HEK293T (cell line): ENCODE data around the gene NIM1K.

Experiments used
- CTCF ChIA-PET: fragments of 350-600 bp; formaldehyde crosslinking; extraction: SDS; loops from one replicate; lab custom pipeline; 2021; ENCODE audit warnings: antibody characterized with exemption, inconsistent platforms; lab: Yijun Ruan, JAX
- POLR2A ChIA-PET: fragments of 350-600 bp; formaldehyde crosslinking; extraction: SDS; loops from one replicate; lab custom pipeline; 2020; ENCODE audit warnings: antibody characterized with exemption, inconsistent platforms; lab: Yijun Ruan, JAX
- DNase-seq: peaks from one replicate; pipeline ENCODE4 v3.0.0; 2012; ENCODE audit warnings: mixed read lengths; ENCODE audit errors: extremely low spot score
- ARNT ChIP-seq: fragments of 450-650 bp; IDR thresholded peaks from 2 replicates; pipeline ENCODE4 v1.6.1; 2017; ENCODE audit warnings: mild to moderate bottlenecking
- BHLHE40 ChIP-seq: fragments of 450-650 bp; IDR thresholded peaks from 2 replicates; pipeline ENCODE4 v1.6.1; 2016; ENCODE audit warnings: mild to moderate bottlenecking, moderate library complexity, borderline replicate concordance
- CTBP1 ChIP-seq: fragments of 450-650 bp; IDR thresholded peaks from 2 replicates; pipeline ENCODE4 v1.6.1; 2016; ENCODE audit warnings: borderline replicate concordance
- ELF4 ChIP-seq: fragments of 450-650 bp; IDR thresholded peaks from 2 replicates; pipeline ENCODE4 v1.6.1; 2017; ENCODE audit warnings: antibody characterized with exemption
- FOXA1 ChIP-seq: fragments of 450-650 bp; IDR thresholded peaks from 2 replicates; pipeline ENCODE4 v1.6.1; 2016; ENCODE audit warnings: mild to moderate bottlenecking
- FOXK2 ChIP-seq: fragments of 450-650 bp; IDR thresholded peaks from 2 replicates; pipeline ENCODE4 v1.6.1; 2016; ENCODE audit warnings: mild to moderate bottlenecking
- FOXM1 ChIP-seq: fragments of 450-650 bp; IDR thresholded peaks from 2 replicates; pipeline ENCODE4 v1.6.1; 2017; ENCODE audit warnings: mild to moderate bottlenecking, borderline replicate concordance
- HDGF ChIP-seq: fragments of 450-650 bp; IDR thresholded peaks from 2 replicates; pipeline ENCODE4 v1.6.1; 2017; ENCODE audit warnings: antibody characterized with exemption, borderline replicate concordance
- L3MBTL2 ChIP-seq: fragments of 450-650 bp; conservative IDR thresholded peaks from 2 replicates; pipeline ENCODE4 v1.6.1; 2016; ENCODE audit warnings: mild to moderate bottlenecking
- LEF1 ChIP-seq: fragments of 450-650 bp; IDR thresholded peaks from 2 replicates; pipeline ENCODE4 v1.6.1; 2017; ENCODE audit warnings: mild to moderate bottlenecking, borderline replicate concordance
- NFRKB ChIP-seq: fragments of 450-650 bp; IDR thresholded peaks from 2 replicates; pipeline ENCODE4 v1.6.1; 2016; ENCODE audit warnings: mild to moderate bottlenecking, moderate library complexity
- PKNOX1 ChIP-seq: fragments of 450-650 bp; IDR thresholded peaks from 2 replicates; pipeline ENCODE4 v1.6.1; 2016
- SP1 ChIP-seq: fragments of 450-650 bp; IDR thresholded peaks from 2 replicates; pipeline ENCODE4 v1.6.1; 2017
- SUZ12 ChIP-seq: fragments of 450-650 bp; IDR thresholded peaks from 2 replicates; pipeline ENCODE4 v1.6.1; 2016; ENCODE audit warnings: mild to moderate bottlenecking
- TARDBP ChIP-seq: fragments of 450-650 bp; IDR thresholded peaks from 2 replicates; pipeline ENCODE4 v1.6.1; 2016
- ZNF384 ChIP-seq: fragments of 450-650 bp; IDR thresholded peaks from 2 replicates; pipeline ENCODE4 v1.6.1; 2016

NIM1K gene

GRCh38 chr5:43274435-43275114 is 82.5 kb downstream of the NIM1K start:
- ChIA-PET CTCF (no interaction called here), POLR2A (no interaction called here)
- no peak for TF ChIP-seq FOXA1
- no peak for TF ChIP-seq CTBP1
- no peak for TF ChIP-seq SUZ12
- no peak for TF ChIP-seq FOXK2
- no peak for TF ChIP-seq FOXM1
- no peak for DNase-seq

- no peak for TF ChIP-seq FOXA1
- TF ChIP-seq SP1, result no peak
- no peak for TF ChIP-seq SUZ12
- TF ChIP-seq LEF1, result no peak
- TF ChIP-seq FOXM1, result no peak
- no peak for TF ChIP-seq NFRKB
- TF ChIP-seq BHLHE40, result no peak
- no peak for TF ChIP-seq L3MBTL2
- TF ChIP-seq ELF4, result no peak
- TF ChIP-seq PKNOX1, result no peak
- TF ChIP-seq ARNT, result no peak
- TF ChIP-seq ZNF384, result no peak
- no peak for TF ChIP-seq HDGF
- TF ChIP-seq CTBP1, result no peak
- POLR2A ChIA-PET, result no interaction called here
- CTCF ChIA-PET, result interaction anchor here (0.6 kb wide), 1 partner anchor 18 kb away, joined by 3 read pairs; no protein-coding TSS in a partner anchor
- no peak for DNase-seq
These were observed 83.4 kb downstream of the NIM1K start for GRCh38 chr5:43275391-43275790.

GRCh38 chr5:43279548-43280274 is 87.7 kb downstream of the NIM1K start:
- TF ChIP-seq TARDBP (no peak), HDGF (no peak), PKNOX1 (no peak), FOXK2 (no peak), SP1 (no peak), CTBP1 (no peak)
- POLR2A ChIA-PET, result no interaction called here
- no peak for DNase-seq
- CTCF ChIA-PET, result interaction anchor here (0.6 kb wide), 1 partner anchor 27 kb away, joined by 4 read pairs; no protein-coding TSS in a partner anchor

- ChIA-PET POLR2A (no interaction called here), CTCF (no interaction called here)
- TF ChIP-seq L3MBTL2, result no peak
- DNase-seq, result no peak
These were observed 90.0 kb downstream of the NIM1K start for GRCh38 chr5:43281840-43282658.

GRCh38 chr5:43286623-43287022 is 94.6 kb downstream of the NIM1K start:
- CTCF ChIA-PET, result no interaction called here
- POLR2A ChIA-PET, result interaction anchor here (1.1 kb wide), 1 partner anchor 166 kb away, joined by 4 read pairs; the partner anchor contains the start of gene ZNF131
- DNase-seq, result no peak
- TF ChIP-seq FOXA1, result no peak
- TF ChIP-seq ZNF384, result no peak
- TF ChIP-seq NFRKB, result no peak
- no peak for TF ChIP-seq SP1
- TF ChIP-seq CTBP1, result no peak
- no peak for TF ChIP-seq LEF1
- no peak for TF ChIP-seq FOXM1

GRCh38 chr5:43287493-43287892 is 95.5 kb downstream of the NIM1K start:
- TF ChIP-seq FOXK2 (no peak), L3MBTL2 (no peak), SP1 (no peak), ARNT (no peak), TARDBP (no peak), FOXA1 (no peak), ZNF384 (no peak), LEF1 (no peak)
- POLR2A ChIA-PET, result no interaction called here
- CTCF ChIA-PET, result no interaction called here
- no peak for DNase-seq
